Neural crest cell (in vitro differentiated cells): ENCODE measurements around the gene PLXDC2. TPM values are rescaled to one million over a fixed set of nuclear protein-coding genes. Genes with fewer than 3 reads are reported as not detected.

ENCODE experiments used
- DNase-seq: peaks from one replicate; pipeline ENCODE4 v3.0.0; 2021; ENCODE audit warnings: low read depth, mixed read lengths, low spot score
- H3K27ac Mint-ChIP-seq: one replicate; pipeline ENCODE4 v1.8.0; 2021; ENCODE audit warnings: mild to moderate bottlenecking, mixed read lengths; ENCODE audit not compliant: unreplicated experiment
- H3K27me3 Mint-ChIP-seq: 2 replicates; pipeline ENCODE4 v1.8.0; 2021; ENCODE audit warnings: low read depth, mild to moderate bottlenecking, mixed read lengths
- H3K36me3 Mint-ChIP-seq: 2 replicates; pipeline ENCODE4 v1.8.0; 2021; ENCODE audit warnings: low read depth, mild to moderate bottlenecking, mixed read lengths
- H3K4me1 Mint-ChIP-seq: 2 replicates; pipeline ENCODE4 v1.8.0; 2021; ENCODE audit warnings: mixed read lengths
- H3K4me3 Mint-ChIP-seq: one replicate; pipeline ENCODE4 v1.8.0; 2021; ENCODE audit warnings: mild to moderate bottlenecking, mixed read lengths
- H3K9me3 Mint-ChIP-seq: 2 replicates; pipeline ENCODE4 v1.8.0; 2021; ENCODE audit warnings: mixed read lengths
- total RNA-seq: library from RNA; stranded (reverse); gene quantifications from 2 replicates; pipeline ENCODE4 v1.2.1, GENCODE V29; 2021
- TF ChIP-seq, protein P1 (sequence below): fragments of 200-600 bp; sonication (generic); conservative IDR thresholded peaks from 2 replicates; pipeline ENCODE4 v1.5.0; 2021; ENCODE audit warnings: antibody characterized with exemption, mild to moderate bottlenecking

PLXDC2 gene
- total RNA-seq, 1 donor from 2014 or later, result 4.0 TPM

- peaks cover 4% of the 10 kb centered on the region for H3K9me3 Mint-ChIP-seq
- H3K27ac Mint-ChIP-seq, result no peak overlapping the region
- no peaks in the 10 kb centered on the region for H3K4me1 Mint-ChIP-seq
- TF ChIP-seq, protein P1, sequence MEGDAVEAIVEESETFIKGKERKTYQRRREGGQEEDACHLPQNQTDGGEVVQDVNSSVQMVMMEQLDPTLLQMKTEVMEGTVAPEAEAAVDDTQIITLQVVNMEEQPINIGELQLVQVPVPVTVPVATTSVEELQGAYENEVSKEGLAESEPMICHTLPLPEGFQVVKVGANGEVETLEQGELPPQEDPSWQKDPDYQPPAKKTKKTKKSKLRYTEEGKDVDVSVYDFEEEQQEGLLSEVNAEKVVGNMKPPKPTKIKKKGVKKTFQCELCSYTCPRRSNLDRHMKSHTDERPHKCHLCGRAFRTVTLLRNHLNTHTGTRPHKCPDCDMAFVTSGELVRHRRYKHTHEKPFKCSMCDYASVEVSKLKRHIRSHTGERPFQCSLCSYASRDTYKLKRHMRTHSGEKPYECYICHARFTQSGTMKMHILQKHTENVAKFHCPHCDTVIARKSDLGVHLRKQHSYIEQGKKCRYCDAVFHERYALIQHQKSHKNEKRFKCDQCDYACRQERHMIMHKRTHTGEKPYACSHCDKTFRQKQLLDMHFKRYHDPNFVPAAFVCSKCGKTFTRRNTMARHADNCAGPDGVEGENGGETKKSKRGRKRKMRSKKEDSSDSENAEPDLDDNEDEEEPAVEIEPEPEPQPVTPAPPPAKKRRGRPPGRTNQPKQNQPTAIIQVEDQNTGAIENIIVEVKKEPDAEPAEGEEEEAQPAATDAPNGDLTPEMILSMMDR, result no peak
- no peak overlapping the region for H3K4me3 Mint-ChIP-seq
- no peaks in the 10 kb centered on the region for H3K27me3 Mint-ChIP-seq
- DNase-seq, result no peak
- no peaks in the 10 kb centered on the region for H3K36me3 Mint-ChIP-seq
Measured at GRCh38 chr10:19911886-19912285, 95.7 kb downstream of the PLXDC2 start.

GRCh38 chr10:19913987-19914386 is 97.8 kb downstream of the PLXDC2 start:
- Mint-ChIP-seq H3K4me1 (no peaks in the 10 kb centered on the region), H3K27me3 (no peaks in the 10 kb centered on the region), H3K27ac (no peak overlapping the region), H3K36me3 (no peaks in the 10 kb centered on the region), H3K4me3 (no peak overlapping the region), H3K9me3 (peaks cover 4% of the 10 kb centered on the region)
- DNase-seq, result no peak
- TF ChIP-seq, protein P1, result no peak

DNA sequence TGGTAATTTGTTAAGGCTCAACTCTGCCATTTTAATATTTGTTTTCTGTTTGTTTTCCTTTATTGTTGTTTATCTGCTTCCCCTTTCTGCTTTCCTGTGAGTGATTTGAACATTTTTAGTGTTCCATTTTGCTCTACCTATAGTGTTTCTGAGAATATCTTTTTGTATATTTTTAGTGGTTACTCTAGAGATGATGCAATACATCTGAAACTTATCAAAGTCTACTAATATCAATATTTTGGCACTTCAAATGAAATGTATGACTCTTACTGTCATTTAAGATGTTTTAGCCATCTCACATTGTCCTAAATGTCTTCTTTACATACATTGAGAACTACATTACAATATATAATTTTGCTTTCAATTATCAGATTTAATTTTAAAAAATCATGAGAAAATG is 98.9 kb downstream of the PLXDC2 start:
- Mint-ChIP-seq H3K27me3 (no peaks in the 10 kb centered on the region), H3K4me1 (no peaks in the 10 kb centered on the region), H3K4me3 (no peak overlapping the region), H3K36me3 (no peaks in the 10 kb centered on the region), H3K9me3 (peaks cover 4% of the 10 kb centered on the region), H3K27ac (no peak overlapping the region)
- no peak for DNase-seq
- TF ChIP-seq, protein P1, result no peak

GRCh38 chr10:19915816-19916215 is 99.6 kb downstream of the PLXDC2 start:
- no peaks in the 10 kb centered on the region for H3K4me1 Mint-ChIP-seq
- no peak overlapping the region for H3K4me3 Mint-ChIP-seq
- TF ChIP-seq, protein P1, result no peak
- H3K9me3 Mint-ChIP-seq, result peaks cover 4% of the 10 kb centered on the region
- DNase-seq, result no peak
- no peaks in the 10 kb centered on the region for H3K36me3 Mint-ChIP-seq
- no peak overlapping the region for H3K27ac Mint-ChIP-seq
- H3K27me3 Mint-ChIP-seq, result no peaks in the 10 kb centered on the region

DNA sequence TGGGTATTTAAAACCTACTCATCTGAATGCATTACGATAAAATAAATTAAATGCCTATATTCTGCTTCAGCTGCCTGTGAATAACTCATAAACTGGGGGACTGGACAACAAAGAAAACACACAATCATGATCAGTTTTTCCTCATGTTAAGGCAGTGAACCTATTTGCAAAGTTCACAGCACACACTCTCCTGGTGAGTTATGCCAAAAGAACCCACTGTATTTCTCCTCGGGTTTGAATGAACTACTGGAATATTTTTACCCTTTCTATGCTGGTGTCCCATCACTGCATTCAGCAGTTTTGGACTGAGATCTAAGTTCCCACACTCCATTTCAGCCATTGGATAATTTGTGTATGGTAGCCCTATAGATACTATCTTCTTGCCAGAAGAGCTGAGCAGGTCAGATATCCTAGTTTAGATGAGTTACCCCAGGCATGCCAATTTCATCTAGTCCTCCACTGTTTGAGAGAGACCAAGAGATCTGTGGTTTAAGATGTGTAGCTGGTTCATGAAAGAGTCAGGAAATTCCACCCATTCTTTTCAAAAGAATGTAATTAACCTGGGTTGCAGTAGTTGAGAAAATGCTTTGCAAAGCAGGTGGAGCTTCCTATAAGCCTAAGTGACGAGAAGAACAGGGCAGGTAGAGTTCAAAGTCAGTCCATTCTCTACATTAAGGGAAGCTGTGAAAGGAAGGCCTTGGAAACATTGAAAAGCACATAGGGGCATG is 101.7 kb downstream of the PLXDC2 start:
- DNase-seq, result no peak
- H3K4me3 Mint-ChIP-seq, result no peak overlapping the region
- H3K27me3 Mint-ChIP-seq, result no peaks in the 10 kb centered on the region
- H3K36me3 Mint-ChIP-seq, result no peaks in the 10 kb centered on the region
- H3K4me1 Mint-ChIP-seq, result no peaks in the 10 kb centered on the region
- H3K9me3 Mint-ChIP-seq, result peaks cover 4% of the 10 kb centered on the region
- TF ChIP-seq, protein P1, result no peak
- no peak overlapping the region for H3K27ac Mint-ChIP-seq
